Stomach (tissue), 9 donors: Measurements from ENCODE around the gene PSMD1. TPM values are rescaled to one million over a fixed set of nuclear protein-coding genes. Genes with fewer than 3 reads are reported as not detected.

Source experiments
- DNase-seq, 2 donors: peaks; one replicate each; pipeline versions ENCODE4 v3.0.0 to v3.0.0-alpha.2; 2013 to 2019
- H3K27ac ChIP-seq, 5 donors: fragments of 200-600 bp in 4 of 5; sonication (generic) in 4 of 5; one replicate each; pipeline ENCODE4 v1.5.1; 2013 to 2019; ENCODE audit warnings: mild to moderate bottlenecking in 1 of 5, moderate library complexity in 1 of 5
- H3K27me3 ChIP-seq, 3 donors: fragments of 200-600 bp; sonication (generic); one replicate each; pipeline ENCODE4 v1.5.1; 2017 to 2019; ENCODE audit warnings: mixed run types in 1 of 3
- H3K36me3 ChIP-seq, 4 donors: fragments of 200-600 bp; sonication (generic); 1 replicate in 3 of 4; 2 replicates in 1 of 4; pipeline ENCODE4 v1.5.1; 2016 to 2019
- H3K4me1 ChIP-seq, 4 donors: fragments of 200-600 bp; sonication (generic); one replicate each; pipeline ENCODE4 v1.5.1; 2016 to 2019
- H3K4me3 ChIP-seq, 4 donors: fragments of 200-600 bp; sonication (generic) in 3 of 4; one replicate each; pipeline ENCODE4 v1.5.1; 2016 to 2019; ENCODE audit warnings: mild to moderate bottlenecking in 1 of 4
- H3K9me3 ChIP-seq, 4 donors: fragments of 200-600 bp; sonication (generic); one replicate each; pipeline ENCODE4 v1.5.1; 2016 to 2019
- EP300 ChIP-seq: sonication (generic); formaldehyde crosslinking; IDR thresholded peaks from one replicate; pipeline ENCODE4 v1.6.1; 2017; ENCODE audit warnings: antibody characterized with exemption
- POLR2A ChIP-seq, 4 donors: fragments of 450-650 bp; IDR thresholded peaks; one replicate each; pipeline ENCODE4 v1.6.1; 2016; ENCODE audit warnings: antibody characterized with exemption in 4 of 4, control low read depth in 2 of 4, mild to moderate bottlenecking in 1 of 4, moderate library complexity in 1 of 4
- POLR2AphosphoS5 ChIP-seq, 3 donors: sonication (generic); formaldehyde crosslinking; IDR thresholded peaks; one replicate each; pipeline ENCODE4 v1.6.1; 2016; ENCODE audit warnings: antibody characterized with exemption in 3 of 3
- WGBS, 5 donors: extraction: QIAGEN DNeasy Blood & Tissue Kit in 3 of 5; methylation state at CpG; one replicate each; pipeline versions ENCODE4 v1.1.5 to v1.1.7; 2013 to 2018; 5-methylcytosine and 5-hydroxymethylcytosine counted together
- intact Hi-C: fragments of 100-400 bp; cut with DNase I; formaldehyde crosslinking; loops from one replicate; pipeline ENCODE4 v1.15.1; 2023; ENCODE audit warnings: low total_unique reads
- polyA plus RNA-seq, 3 donors: library from polyadenylated mRNA; stranded (reverse); fragments of 200-250 nt; gene quantifications; one replicate each; pipeline ENCODE4 v1.2.3, GENCODE V29; 2013
- total RNA-seq, 5 donors: library from RNA; depleted of rRNA; stranded (reverse); fragments of >200 nt; gene quantifications; one replicate each; pipeline versions ENCODE4 v1.1.0 to v1.2.3, GENCODE V29; 2014 to 2016
- TF ChIP-seq, protein P1 (sequence below), 7 experiments: fragments of 450-650 bp in 4 of 7; fragments of 200-600 bp in 3 of 7; sonication (generic) in 3 of 7; IDR thresholded peaks; one replicate each; pipeline ENCODE4 v1.5.1; 2016 to 2019; ENCODE audit warnings: antibody characterized with exemption in 7 of 7, control low read depth in 2 of 7, mild to moderate bottlenecking in 1 of 7
- donor health status: healthy with polysubstance abuse.
- donor health status: Bipolar disorder and iron deficiency.
- donor health status: healthy.

PSMD1 gene
- total and polyA plus RNA-seq, 8 donors: 31.9 to 96.4 (median 45.6) TPM

DNA sequence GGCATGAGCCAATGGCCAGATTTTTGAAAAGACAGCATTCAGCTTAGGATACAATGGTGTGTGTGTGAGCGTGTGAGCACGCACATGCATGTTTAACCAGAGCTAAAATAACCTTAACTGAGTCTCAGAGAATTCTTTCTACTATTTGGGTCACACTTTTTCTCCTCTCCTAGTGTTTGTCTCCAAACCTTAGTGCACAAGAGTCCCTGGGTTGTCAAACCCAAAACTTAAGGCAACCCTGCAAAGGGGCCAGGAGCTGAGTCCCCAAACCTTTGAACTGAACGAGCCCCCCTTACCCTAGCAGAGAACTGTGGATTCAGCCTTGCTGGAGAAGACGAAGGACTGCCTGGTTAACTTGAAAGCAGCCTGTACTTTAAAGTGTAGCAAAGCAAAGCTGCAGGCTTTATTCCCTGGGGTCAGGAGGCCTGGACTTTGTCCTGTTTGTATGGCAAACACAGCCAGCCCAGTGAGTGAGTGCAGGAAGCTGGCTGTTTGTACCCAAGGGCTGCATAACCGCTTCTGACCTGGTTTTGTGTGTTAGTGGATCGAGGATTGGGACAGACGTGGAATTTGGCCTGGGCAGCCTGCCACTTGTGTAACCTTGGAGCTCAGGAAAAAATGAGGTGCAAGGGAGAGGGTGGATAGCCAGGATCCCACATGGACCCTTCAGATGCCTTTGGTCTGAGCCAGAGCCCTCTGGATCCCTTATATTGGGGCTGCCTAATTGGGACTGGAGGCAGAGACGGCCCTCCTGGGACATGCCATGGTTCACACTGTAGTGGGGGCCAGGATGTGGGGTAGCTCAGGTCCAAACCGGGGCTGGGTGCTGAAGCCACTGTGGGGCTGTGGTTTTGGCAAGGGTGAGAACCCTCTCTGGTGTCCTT is 6.4 kb upstream of the PSMD1 start:
- Histone ChIP-seq H3K4me3 (no peak overlapping the region), H3K27me3 (peaks cover 0 to 7% (median 0%) of the 10 kb centered on the region in 3 donors), H3K4me1 (peaks cover 39 to 61% (median 58%) of the 10 kb centered on the region in 4 donors), H3K9me3 (no peaks in the 10 kb centered on the region), H3K36me3 (peaks cover 0 to 5% (median 2%) of the 10 kb centered on the region in 4 donors), H3K27ac (peak overlapping the region; percentile 71 to 87 (median 84))
- intact Hi-C loops: no loop called here
- TF ChIP-seq, protein P1, sequence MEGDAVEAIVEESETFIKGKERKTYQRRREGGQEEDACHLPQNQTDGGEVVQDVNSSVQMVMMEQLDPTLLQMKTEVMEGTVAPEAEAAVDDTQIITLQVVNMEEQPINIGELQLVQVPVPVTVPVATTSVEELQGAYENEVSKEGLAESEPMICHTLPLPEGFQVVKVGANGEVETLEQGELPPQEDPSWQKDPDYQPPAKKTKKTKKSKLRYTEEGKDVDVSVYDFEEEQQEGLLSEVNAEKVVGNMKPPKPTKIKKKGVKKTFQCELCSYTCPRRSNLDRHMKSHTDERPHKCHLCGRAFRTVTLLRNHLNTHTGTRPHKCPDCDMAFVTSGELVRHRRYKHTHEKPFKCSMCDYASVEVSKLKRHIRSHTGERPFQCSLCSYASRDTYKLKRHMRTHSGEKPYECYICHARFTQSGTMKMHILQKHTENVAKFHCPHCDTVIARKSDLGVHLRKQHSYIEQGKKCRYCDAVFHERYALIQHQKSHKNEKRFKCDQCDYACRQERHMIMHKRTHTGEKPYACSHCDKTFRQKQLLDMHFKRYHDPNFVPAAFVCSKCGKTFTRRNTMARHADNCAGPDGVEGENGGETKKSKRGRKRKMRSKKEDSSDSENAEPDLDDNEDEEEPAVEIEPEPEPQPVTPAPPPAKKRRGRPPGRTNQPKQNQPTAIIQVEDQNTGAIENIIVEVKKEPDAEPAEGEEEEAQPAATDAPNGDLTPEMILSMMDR (IDR thresholded peaks at IDR 0.05): no peak
- TF ChIP-seq POLR2AphosphoS5 (IDR thresholded peaks at IDR 0.05): peak in 2 of 3 donors; percentile 64 to 90
- WGBS, 5 donors: 27 to 47% (median 36%) methylated on average over 9 of the region's 9 CpGs
- peak; percentile 92 to 93 for DNase-seq

DNA sequence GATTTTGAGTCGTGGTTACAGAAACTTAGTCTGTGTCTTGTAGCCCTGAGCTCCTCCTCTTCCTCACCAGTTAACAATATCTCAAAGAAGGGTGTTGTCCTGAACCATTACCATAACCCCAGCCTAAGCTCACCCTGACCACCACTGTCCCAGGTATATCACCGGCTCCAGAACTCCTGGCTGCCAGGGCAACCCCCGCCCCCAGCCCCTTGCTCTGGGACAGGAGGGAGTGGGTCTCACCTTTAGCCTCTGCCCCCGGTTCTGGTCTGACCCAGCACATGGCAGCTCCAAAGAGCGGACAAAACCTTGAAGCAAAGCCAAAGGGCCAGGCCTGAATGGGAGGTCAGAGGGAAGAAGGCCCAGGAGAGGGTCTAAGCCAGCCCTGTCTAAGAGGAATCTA is 5.6 kb upstream of the PSMD1 start:
- Histone ChIP-seq H3K36me3 (peaks cover 0 to 5% (median 2%) of the 10 kb centered on the region in 4 donors), H3K27ac (peak overlapping the region; percentile 71 to 85 (median 84)), H3K9me3 (no peaks in the 10 kb centered on the region), H3K4me3 (no peak overlapping the region), H3K27me3 (peaks cover 0 to 7% (median 0%) of the 10 kb centered on the region in 3 donors), H3K4me1 (peaks cover 39 to 62% (median 60%) of the 10 kb centered on the region in 4 donors)
- intact Hi-C loops: no loop called here
- no peak for DNase-seq
- 41 to 58% (median 55%) methylated on average over 5 of the region's 5 CpGs for WGBS, 5 donors
- TF ChIP-seq POLR2AphosphoS5 (IDR thresholded peaks at IDR 0.05) (no peak), POLR2A (IDR thresholded peaks at IDR 0.05) (no peak), EP300 (no peak)
- TF ChIP-seq, protein P1 (IDR thresholded peaks at IDR 0.05): no peak

DNA sequence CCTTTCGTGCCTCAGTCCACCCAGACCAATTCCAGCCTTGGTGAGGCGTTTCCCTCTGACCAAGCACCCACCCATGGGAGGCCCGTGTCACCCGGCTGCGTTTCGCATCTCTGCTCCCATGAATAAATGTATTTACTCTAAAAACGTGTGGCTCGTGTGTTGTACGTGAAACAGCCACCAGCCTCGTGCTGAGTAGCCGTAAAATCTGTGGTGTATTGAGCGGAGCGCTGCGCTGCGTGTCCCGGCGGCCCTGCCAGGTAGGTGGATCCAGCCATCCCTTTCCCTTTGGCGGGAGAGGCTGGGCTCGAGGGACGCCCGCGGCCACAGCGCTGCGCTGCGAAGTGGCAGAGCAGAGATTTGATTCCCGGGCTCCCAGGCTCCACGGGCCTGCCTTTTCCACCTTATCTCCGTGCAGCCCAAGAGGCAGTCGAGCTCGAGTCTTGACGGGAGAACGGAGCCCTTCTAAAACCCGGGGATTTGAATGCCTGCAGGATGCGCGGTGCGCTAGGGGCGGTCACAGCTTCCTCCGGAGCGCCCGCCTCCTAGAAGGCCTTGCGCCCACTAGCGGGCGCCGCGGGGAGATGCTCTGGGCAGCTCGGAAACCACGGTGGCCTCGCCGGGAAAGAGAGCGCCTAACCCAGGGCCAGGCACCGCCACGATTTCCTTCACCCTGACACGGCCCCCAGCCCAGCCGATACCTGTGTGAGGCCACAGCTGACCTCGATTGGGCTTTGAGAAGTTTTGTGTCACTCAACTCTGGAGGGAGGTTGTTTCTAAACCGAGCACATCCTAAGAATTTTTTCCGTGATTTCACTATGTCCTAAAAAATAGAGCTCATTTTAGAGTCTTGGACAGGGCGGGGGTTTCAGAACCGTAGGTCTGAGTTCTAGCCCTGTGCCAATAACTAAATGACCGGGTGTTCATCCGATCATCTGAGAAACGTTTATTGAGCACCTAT is 3.9 kb upstream of the PSMD1 start:
- TF ChIP-seq, protein P1 (IDR thresholded peaks at IDR 0.05): peak in 5 of 7 experiments; percentile 56 to 90 (median 88)
- TF ChIP-seq POLR2AphosphoS5 (IDR thresholded peaks at IDR 0.05) (peak in 2 of 3 donors; percentile 24 to 61), EP300 (no peak)
- Histone ChIP-seq H3K9me3 (no peaks in the 10 kb centered on the region), H3K4me1 (peaks cover 38 to 64% (median 57%) of the 10 kb centered on the region in 4 donors), H3K27me3 (no peaks in the 10 kb centered on the region), H3K36me3 (no peaks in the 10 kb centered on the region), H3K4me3 (peak overlapping the region; percentile 55 to 73 (median 60)), H3K27ac (peak overlapping the region; percentile 58 to 83 (median 80))
- 6 to 7% (median 7%) methylated on average over 57 to 62 of the region's 62 CpGs for WGBS, 5 donors
- DNase-seq: peak; percentile 89 to 95
- intact Hi-C loops: no loop called here

DNA sequence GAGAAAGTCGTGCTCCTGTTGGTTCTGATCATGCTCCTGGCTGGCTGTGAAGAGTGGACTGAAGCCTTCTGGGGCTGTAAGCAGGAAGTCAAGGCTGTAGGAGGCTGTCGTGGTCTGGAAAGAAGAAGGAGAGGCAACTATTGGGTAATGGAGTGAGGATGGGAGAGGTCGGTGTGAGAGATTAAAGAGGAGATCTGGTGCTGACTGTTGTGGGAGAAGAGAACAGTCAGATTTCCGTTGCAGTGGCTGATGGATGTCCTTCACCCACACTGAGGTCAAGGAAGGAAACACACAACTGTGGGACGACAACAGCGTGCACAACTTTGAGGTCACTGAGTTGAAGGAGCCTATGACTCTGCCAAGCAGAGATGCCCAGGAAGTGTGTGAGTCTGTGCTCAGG is 2.8 kb upstream of the PSMD1 start:
- no peak for DNase-seq
- Histone ChIP-seq H3K27me3 (no peaks in the 10 kb centered on the region), H3K36me3 (no peaks in the 10 kb centered on the region), H3K27ac (no peak overlapping the region), H3K4me3 (no peak overlapping the region), H3K4me1 (peaks cover 49 to 64% (median 57%) of the 10 kb centered on the region in 4 donors), H3K9me3 (no peaks in the 10 kb centered on the region)
- intact Hi-C loops: no loop called here
- WGBS, 5 donors: 66 to 76% (median 73%) methylated on average over 6 of the region's 6 CpGs
- TF ChIP-seq POLR2A (IDR thresholded peaks at IDR 0.05) (no peak), POLR2AphosphoS5 (IDR thresholded peaks at IDR 0.05) (no peak)
- TF ChIP-seq, protein P1 (IDR thresholded peaks at IDR 0.05): no peak
